ENCODE data around the gene ALPK3. TPM values are rescaled to one million over a fixed set of nuclear protein-coding genes. Genes with fewer than 3 reads are reported as not detected.

The ALPK3 gene
- total RNA-seq, 1 experiment from 2014 or later = 2.0 TPM

GRCh38 chr15:84847382-84847781 is 30.2 kb downstream of the ALPK3 start:
- no TSS peak for BruUV-seq (replicated peaks)
- intact Hi-C loops (cut with micrococcal nuclease) = loop anchor here (10.0 kb wide), 1 partner anchor 197 kb away; no protein-coding TSS in a partner anchor
- ChIA-PET POLR2A (no interaction called here), RAD21 (ENCODE audit: low non-redundant PET in 1 of 2, low total read pairs in 2 of 2, uncharacterized antibody in 2 of 2, unreplicated experiment in 2 of 2) (no interaction called here), CTCF (no interaction called here)
- H4K20me1 ChIP-seq (ENCODE audit: insufficient read depth) = no peaks in the 10 kb centered on the region
- H3K79me2 ChIP-seq (ENCODE audit: insufficient read depth, low read length) = no peaks in the 10 kb centered on the region
- H3K4me2 ChIP-seq (ENCODE audit: low read length) = no peak overlapping the region
- no peak overlapping the region for H3K4me3 ChIP-seq (replicated peaks in 1 of 2; ENCODE audit: low read depth in 1 of 2, low read length in 2 of 2)
- DNase-seq (ENCODE audit: low read depth, low spot score) (no peak), ATAC-seq (no peak)
- H3K27me3 ChIP-seq (ENCODE audit: insufficient read depth, low read length) = no peaks in the 10 kb centered on the region
- TF ChIP-seq CBX3 (IDR thresholded peaks at IDR 0.05; ENCODE audit: low read depth) = peak; percentile 81; the same call in 1 of the 2 replicates
- 0 out of 2 replicates have a peak, but pooled peaks have one; percentile 8 for TF ChIP-seq RAD21 (IDR thresholded peaks at IDR 0.05; ENCODE audit: low read depth)
- TF ChIP-seq SRF (IDR thresholded peaks at IDR 0.05; ENCODE audit: low read depth) = no peak
- H3K36me3 ChIP-seq (ENCODE audit: control insufficient read depth in 1 of 2, insufficient read depth in 2 of 2, low read length in 2 of 2) = no peaks in the 10 kb centered on the region
- H3K9ac ChIP-seq (ENCODE audit: low read length) = no peak overlapping the region
- H3K4me1 ChIP-seq (ENCODE audit: control insufficient read depth in 1 of 2, insufficient read depth in 2 of 2, low read length in 2 of 2) = no peaks in the 10 kb centered on the region
- H3K9me2 ChIP-seq (ENCODE audit: insufficient read depth) = no peaks in the 10 kb centered on the region
- no peak overlapping the region for H2AFZ ChIP-seq (ENCODE audit: low read depth, low read length, poor library complexity, severe bottlenecking)
- H3K27ac ChIP-seq (ENCODE audit: low read depth, low read length) = no peak overlapping the region
- peaks cover 0 to 19% of the 10 kb centered on the region in 2 experiments; a peak in 2 of 4 replicates for H3K9me3 ChIP-seq (ENCODE audit: control insufficient read depth in 1 of 2, insufficient read depth in 1 of 2, low read depth in 1 of 2, low read length in 2 of 2)

GRCh38 chr15:84852212-84852611 is 35.1 kb downstream of the ALPK3 start:
- H3K79me2 ChIP-seq (ENCODE audit: insufficient read depth, low read length) = no peaks in the 10 kb centered on the region
- H2AFZ ChIP-seq (ENCODE audit: low read depth, low read length, poor library complexity, severe bottlenecking) = no peak overlapping the region
- ChIA-PET POLR2A (no interaction called here), CTCF (interaction anchor here (2.2 kb wide), 1 partner anchor 26 kb away, joined by 7 read pairs; no protein-coding TSS in a partner anchor), RAD21 (ENCODE audit: low non-redundant PET in 1 of 2, low total read pairs in 2 of 2, uncharacterized antibody in 2 of 2, unreplicated experiment in 2 of 2) (no interaction called here)
- no peak overlapping the region for H3K27ac ChIP-seq (ENCODE audit: low read depth, low read length)
- TF ChIP-seq REST (IDR thresholded peaks at IDR 0.05; ENCODE audit: low read depth) (no peak), EZH2 (IDR thresholded peaks at IDR 0.05) (no peak), POLR2A (IDR thresholded peaks at IDR 0.05; ENCODE audit: borderline replicate concordance, extremely low read depth, insufficient read depth, insufficient read length) (no peak)
- no peaks in the 10 kb centered on the region for H3K9me2 ChIP-seq (ENCODE audit: insufficient read depth)
- no peaks in the 10 kb centered on the region for H3K27me3 ChIP-seq (ENCODE audit: insufficient read depth, low read length)
- peaks cover 0 to 7% of the 10 kb centered on the region in 2 experiments; a peak in 2 of 4 replicates for H3K9me3 ChIP-seq (ENCODE audit: control insufficient read depth in 1 of 2, insufficient read depth in 1 of 2, low read depth in 1 of 2, low read length in 2 of 2)
- H3K36me3 ChIP-seq (ENCODE audit: control insufficient read depth in 1 of 2, insufficient read depth in 2 of 2, low read length in 2 of 2) = no peaks in the 10 kb centered on the region
- H3K9ac ChIP-seq (ENCODE audit: low read length) = no peak overlapping the region
- ATAC-seq = no peak
- no peaks in the 10 kb centered on the region for H4K20me1 ChIP-seq (ENCODE audit: insufficient read depth)
- H3K4me3 ChIP-seq (replicated peaks in 1 of 2; ENCODE audit: low read depth in 1 of 2, low read length in 2 of 2) = no peak overlapping the region
- H3K4me2 ChIP-seq (ENCODE audit: low read length) = no peak overlapping the region
- no TSS peak for BruUV-seq (replicated peaks)
- H3K4me1 ChIP-seq (ENCODE audit: control insufficient read depth in 1 of 2, insufficient read depth in 2 of 2, low read length in 2 of 2) = peaks cover 4 to 7% of the 10 kb centered on the region in 2 experiments; a peak in 2 of 4 replicates
- no peak for DNase-seq (ENCODE audit: low read depth, low spot score)
- intact Hi-C loops (cut with micrococcal nuclease) = no loop called here
